ENCODE measurements around the gene DYNC1LI1.
A peak's percentile ranks its signal among the peaks of the same experiment; 100 is the strongest.
"Not testable (repeated sequence)": the region's sequence is repeated elsewhere in the genome, so short reads cannot be mapped to it uniquely, and the experiment has no call there.

The DYNC1LI1 gene

GRCh38 chr3:32596282-32596908, 25.7 kb upstream of the DYNC1LI1 start:
- Mint-ChIP-seq H3K36me3 (ENCODE audit: low read depth) (no peaks in the 10 kb centered on the region), H3K9me3 (no peaks in the 10 kb centered on the region), H3K27me3 (ENCODE audit: low read depth) (peaks cover 26% of the 10 kb centered on the region), H3K4me1 (ENCODE audit: low read depth) (no peaks in the 10 kb centered on the region), H3K27ac (no peak overlapping the region), H3K4me3 (no peak overlapping the region)
- DNase-seq (ENCODE audit: low spot score), result no peak

- Mint-ChIP-seq H3K27me3 (ENCODE audit: low read depth) (peaks cover 30% of the 10 kb centered on the region), H3K36me3 (ENCODE audit: low read depth) (no peaks in the 10 kb centered on the region), H3K27ac (no peak overlapping the region), H3K4me3 (no peak overlapping the region), H3K9me3 (no peaks in the 10 kb centered on the region), H3K4me1 (ENCODE audit: low read depth) (no peaks in the 10 kb centered on the region)
- no peak for DNase-seq (ENCODE audit: low spot score)
These were observed 24.7 kb upstream of the DYNC1LI1 start for GRCh38 chr3:32595323-32595722.

GRCh38 chr3:32593903-32594525, 23.4 kb upstream of the DYNC1LI1 start:
- Mint-ChIP-seq H3K36me3 (ENCODE audit: low read depth) (no peaks in the 10 kb centered on the region), H3K9me3 (no peaks in the 10 kb centered on the region), H3K27me3 (ENCODE audit: low read depth) (peaks cover 24% of the 10 kb centered on the region), H3K27ac (no peak overlapping the region), H3K4me3 (no peak overlapping the region), H3K4me1 (ENCODE audit: low read depth) (no peaks in the 10 kb centered on the region)
- DNase-seq (ENCODE audit: low spot score), result no peak

- Mint-ChIP-seq H3K36me3 (ENCODE audit: low read depth) (no peaks in the 10 kb centered on the region), H3K27ac (no peak overlapping the region), H3K4me1 (ENCODE audit: low read depth) (no peaks in the 10 kb centered on the region), H3K4me3 (no peak overlapping the region), H3K9me3 (no peaks in the 10 kb centered on the region), H3K27me3 (ENCODE audit: low read depth) (peaks cover 25% of the 10 kb centered on the region)
- DNase-seq (ENCODE audit: low spot score), result no peak
These were observed 22.2 kb upstream of the DYNC1LI1 start for GRCh38 chr3:32592696-32593353.

GRCh38 chr3:32592011-32592410, 21.4 kb upstream of the DYNC1LI1 start:
- H3K27me3 Mint-ChIP-seq (ENCODE audit: low read depth), result peaks cover 23% of the 10 kb centered on the region
- H3K4me3 Mint-ChIP-seq, result no peak overlapping the region
- no peaks in the 10 kb centered on the region for H3K9me3 Mint-ChIP-seq
- no peak for DNase-seq (ENCODE audit: low spot score)
- no peak overlapping the region for H3K27ac Mint-ChIP-seq
- no peaks in the 10 kb centered on the region for H3K36me3 Mint-ChIP-seq (ENCODE audit: low read depth)
- no peaks in the 10 kb centered on the region for H3K4me1 Mint-ChIP-seq (ENCODE audit: low read depth)

GRCh38 chr3:32591186-32591585, 20.5 kb upstream of the DYNC1LI1 start:
- Mint-ChIP-seq H3K27ac (no peak overlapping the region), H3K4me3 (no peak overlapping the region), H3K4me1 (ENCODE audit: low read depth) (no peaks in the 10 kb centered on the region), H3K27me3 (ENCODE audit: low read depth) (peaks cover 23% of the 10 kb centered on the region), H3K36me3 (ENCODE audit: low read depth) (no peaks in the 10 kb centered on the region), H3K9me3 (no peaks in the 10 kb centered on the region)
- no peak for DNase-seq (ENCODE audit: low spot score)

GRCh38 chr3:32586356-32586755, 15.7 kb upstream of the DYNC1LI1 start:
- H3K27ac Mint-ChIP-seq, result no peak overlapping the region
- no peak for DNase-seq (ENCODE audit: low spot score)
- no peaks in the 10 kb centered on the region for H3K36me3 Mint-ChIP-seq (ENCODE audit: low read depth)
- no peak overlapping the region for H3K4me3 Mint-ChIP-seq
- H3K4me1 Mint-ChIP-seq (ENCODE audit: low read depth), result no peaks in the 10 kb centered on the region
- H3K27me3 Mint-ChIP-seq (ENCODE audit: low read depth), result peaks cover 16% of the 10 kb centered on the region
- H3K9me3 Mint-ChIP-seq, result no peaks in the 10 kb centered on the region

- no peak for DNase-seq (ENCODE audit: low spot score)
These were observed 14.0 kb upstream of the DYNC1LI1 start for GRCh38 chr3:32584660-32585059.

GRCh38 chr3:32583708-32584107, 13.1 kb upstream of the DYNC1LI1 start:
- no peaks in the 10 kb centered on the region for H3K4me1 Mint-ChIP-seq (ENCODE audit: low read depth)
- no peaks in the 10 kb centered on the region for H3K36me3 Mint-ChIP-seq (ENCODE audit: low read depth)
- H3K27me3 Mint-ChIP-seq (ENCODE audit: low read depth), result peaks cover 9% of the 10 kb centered on the region
- H3K9me3 Mint-ChIP-seq, result no peaks in the 10 kb centered on the region
- H3K27ac Mint-ChIP-seq, result no peak overlapping the region
- no peak for DNase-seq (ENCODE audit: low spot score)
- no peak overlapping the region for H3K4me3 Mint-ChIP-seq

More at GRCh38 chr3:32584660-32585059, 14.0 kb upstream of the DYNC1LI1 start:
- H3K27me3 Mint-ChIP-seq (ENCODE audit: low read depth), result peaks cover 9% of the 10 kb centered on the region
- no peak overlapping the region for H3K27ac Mint-ChIP-seq
- H3K4me1 Mint-ChIP-seq (ENCODE audit: low read depth), result no peaks in the 10 kb centered on the region
- no peak overlapping the region for H3K4me3 Mint-ChIP-seq
- H3K9me3 Mint-ChIP-seq, result no peaks in the 10 kb centered on the region
- no peaks in the 10 kb centered on the region for H3K36me3 Mint-ChIP-seq (ENCODE audit: low read depth)

GRCh38 chr3:32578669-32579068, 8.0 kb upstream of the DYNC1LI1 start:
- DNase-seq (ENCODE audit: low spot score); H3K27me3 Mint-ChIP-seq (ENCODE audit: low read depth); H3K4me3 Mint-ChIP-seq; H3K36me3 Mint-ChIP-seq (ENCODE audit: low read depth); H3K27ac Mint-ChIP-seq; H3K9me3 Mint-ChIP-seq: not testable (repeated sequence)
- peaks cover 11% of the 10 kb centered on the region for H3K4me1 Mint-ChIP-seq (ENCODE audit: low read depth)

GRCh38 chr3:32577581-32578556, 7.2 kb upstream of the DYNC1LI1 start:
- H3K4me3 Mint-ChIP-seq, result peak overlapping the region; percentile 83
- H3K9me3 Mint-ChIP-seq, result no peaks in the 10 kb centered on the region
- peak overlapping the region; percentile 74 for H3K27ac Mint-ChIP-seq
- peak; percentile 13 for DNase-seq (ENCODE audit: low spot score)
- no peaks in the 10 kb centered on the region for H3K36me3 Mint-ChIP-seq (ENCODE audit: low read depth)
- no peaks in the 10 kb centered on the region for H3K27me3 Mint-ChIP-seq (ENCODE audit: low read depth)
- peaks cover 11% of the 10 kb centered on the region for H3K4me1 Mint-ChIP-seq (ENCODE audit: low read depth)

GRCh38 chr3:32577174-32577573, 6.5 kb upstream of the DYNC1LI1 start:
- Mint-ChIP-seq H3K36me3 (ENCODE audit: low read depth) (no peaks in the 10 kb centered on the region), H3K4me3 (no peak overlapping the region), H3K4me1 (ENCODE audit: low read depth) (peaks cover 13% of the 10 kb centered on the region), H3K9me3 (no peaks in the 10 kb centered on the region), H3K27me3 (ENCODE audit: low read depth) (no peaks in the 10 kb centered on the region), H3K27ac (no peak overlapping the region)
- no peak for DNase-seq (ENCODE audit: low spot score)

- Mint-ChIP-seq H3K36me3 (ENCODE audit: low read depth) (no peaks in the 10 kb centered on the region), H3K27ac (no peak overlapping the region), H3K27me3 (ENCODE audit: low read depth) (no peaks in the 10 kb centered on the region), H3K4me3 (no peak overlapping the region), H3K4me1 (ENCODE audit: low read depth) (peaks cover 17% of the 10 kb centered on the region), H3K9me3 (no peaks in the 10 kb centered on the region)
- no peak for DNase-seq (ENCODE audit: low spot score)
These were observed 4.9 kb upstream of the DYNC1LI1 start for GRCh38 chr3:32575451-32576113.
